DMS153 (cell line): Measurements from ENCODE around the gene CLSTN2.

Experiments used
- DNase-seq: peaks from one replicate; lab custom pipeline; 2025; lab: John Stamatoyannopoulos, UW

CLSTN2 gene

GRCh38 chr3:140501770-140502364, 566.9 kb downstream of the CLSTN2 start:
- no peak for DNase-seq

GRCh38 chr3:140505213-140505612, 570.2 kb downstream of the CLSTN2 start:
- peak; percentile 25 for DNase-seq

- DNase-seq, result no peak
These were observed 570.9 kb downstream of the CLSTN2 start for GRCh38 chr3:140505876-140506275.

GRCh38 chr3:140508550-140508949, 573.6 kb downstream of the CLSTN2 start:
- peak; percentile 18 for DNase-seq

- no peak for DNase-seq
These were observed 574.5 kb downstream of the CLSTN2 start for GRCh38 chr3:140509534-140509933.

- no peak for DNase-seq
These were observed 575.4 kb downstream of the CLSTN2 start for GRCh38 chr3:140510303-140510861.

GRCh38 chr3:140521751-140522445, 586.9 kb downstream of the CLSTN2 start:
- DNase-seq, result no peak

GRCh38 chr3:140522653-140523380, 587.8 kb downstream of the CLSTN2 start:
- no peak for DNase-seq

GRCh38 chr3:140523600-140523999, 588.6 kb downstream of the CLSTN2 start:
- DNase-seq, result no peak

- DNase-seq, result no peak
These were observed 592.2 kb downstream of the CLSTN2 start for GRCh38 chr3:140527156-140527555.

GRCh38 chr3:140529096-140529495, 594.1 kb downstream of the CLSTN2 start:
- no peak for DNase-seq

GRCh38 chr3:140529558-140529957, 594.6 kb downstream of the CLSTN2 start:
- DNase-seq, result no peak

GRCh38 chr3:140530131-140530530, 595.1 kb downstream of the CLSTN2 start:
- no peak for DNase-seq

GRCh38 chr3:140530603-140531002, 595.6 kb downstream of the CLSTN2 start:
- no peak for DNase-seq

- DNase-seq, result no peak
These were observed 597.9 kb downstream of the CLSTN2 start for GRCh38 chr3:140532793-140533330.

- peak; percentile 63 for DNase-seq
These were observed 602.1 kb downstream of the CLSTN2 start for GRCh38 chr3:140536926-140537726.

GRCh38 chr3:140537727-140538082, 602.7 kb downstream of the CLSTN2 start:
- DNase-seq, result no peak

- no peak for DNase-seq
These were observed 605.3 kb downstream of the CLSTN2 start for GRCh38 chr3:140540262-140540661.

GRCh38 chr3:140541975-140542653, 607.1 kb downstream of the CLSTN2 start:
- DNase-seq, result no peak

GRCh38 chr3:140545197-140545596, 610.2 kb downstream of the CLSTN2 start:
- DNase-seq, result no peak

- no peak for DNase-seq
These were observed 610.8 kb downstream of the CLSTN2 start for GRCh38 chr3:140545756-140546155.
